Limb (tissue), 2 donors: ENCODE measurements around the gene CHEK2.
"Not testable (repeated sequence)": the region's sequence is repeated elsewhere in the genome, so short reads cannot be mapped to it uniquely, and the experiment has no call there.

Source experiments
- DNase-seq, 2 donors: peaks; one replicate each; pipeline ENCODE4 v3.0.0-alpha.2; 2016; ENCODE audit errors: extremely low spot score in 2 of 2

Gene CHEK2

DNA sequence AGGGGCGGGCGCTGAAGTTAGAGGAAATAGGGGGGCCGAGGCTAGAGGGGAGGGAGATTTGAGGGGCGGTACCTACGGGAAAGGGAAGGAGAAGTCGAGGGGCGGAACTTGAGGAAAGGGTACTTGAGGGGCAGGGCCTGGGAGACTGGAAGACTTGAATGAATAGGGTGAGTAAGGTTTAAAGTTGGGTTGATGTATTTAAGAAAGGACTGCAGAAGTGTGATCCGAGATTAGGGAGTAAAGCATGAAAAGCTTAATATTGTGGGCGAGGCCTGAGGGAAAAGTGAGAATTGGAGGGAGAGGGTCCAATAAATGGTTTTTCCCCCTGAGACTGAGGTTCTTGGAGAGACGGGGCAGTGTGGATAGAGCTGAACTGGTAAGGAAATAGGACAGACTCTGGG is 942 bp upstream of the CHEK2 start:
- no peak for DNase-seq

DNA sequence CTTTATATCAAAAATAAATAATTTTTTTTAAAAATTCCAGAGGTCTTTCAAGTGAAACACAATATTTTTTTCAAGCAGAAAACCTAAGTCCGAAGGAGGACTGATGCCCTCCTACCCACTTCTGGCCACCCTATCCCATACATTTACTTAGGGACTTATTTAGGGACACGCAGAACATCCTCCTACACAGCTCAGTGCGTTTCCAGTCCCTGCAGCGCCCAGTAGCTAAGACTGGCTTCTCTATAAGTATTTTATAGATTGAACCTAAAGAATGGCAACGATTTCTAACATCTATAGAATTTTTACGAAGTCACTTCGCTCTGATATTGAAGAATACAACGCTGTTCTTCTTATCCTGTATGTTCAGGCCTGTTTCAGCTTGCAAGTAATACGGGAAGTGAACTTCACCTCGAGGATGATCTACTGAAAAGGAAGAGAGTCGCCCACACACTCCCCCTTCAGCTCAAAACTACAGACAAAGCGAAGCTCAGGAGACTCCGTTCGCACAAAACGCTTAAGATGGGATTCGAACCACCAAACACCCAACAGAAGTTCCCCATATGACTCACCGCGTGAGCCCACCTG is 328 bp downstream of the CHEK2 start:
- DNase-seq, result no peak

DNA sequence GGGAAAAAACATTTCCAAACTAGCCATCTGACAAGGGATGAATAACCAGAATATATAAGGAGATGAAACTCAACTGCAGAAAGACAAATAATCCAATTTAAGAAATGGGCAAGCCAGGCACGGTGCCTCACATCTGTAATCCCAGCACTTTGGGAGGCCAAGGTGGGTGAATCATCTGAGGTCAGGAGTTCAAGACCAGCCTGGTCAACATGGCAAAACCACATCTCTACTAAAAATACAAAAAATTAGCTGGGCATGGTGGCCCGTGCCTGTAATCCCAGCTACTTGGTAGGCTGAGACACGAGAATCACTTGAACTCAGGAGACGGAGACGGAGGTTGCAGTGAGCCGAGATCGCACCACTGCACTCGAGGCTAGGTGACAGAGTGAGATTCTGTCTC is 2.7 kb downstream of the CHEK2 start:
- DNase-seq, result not testable (repeated sequence)

DNA sequence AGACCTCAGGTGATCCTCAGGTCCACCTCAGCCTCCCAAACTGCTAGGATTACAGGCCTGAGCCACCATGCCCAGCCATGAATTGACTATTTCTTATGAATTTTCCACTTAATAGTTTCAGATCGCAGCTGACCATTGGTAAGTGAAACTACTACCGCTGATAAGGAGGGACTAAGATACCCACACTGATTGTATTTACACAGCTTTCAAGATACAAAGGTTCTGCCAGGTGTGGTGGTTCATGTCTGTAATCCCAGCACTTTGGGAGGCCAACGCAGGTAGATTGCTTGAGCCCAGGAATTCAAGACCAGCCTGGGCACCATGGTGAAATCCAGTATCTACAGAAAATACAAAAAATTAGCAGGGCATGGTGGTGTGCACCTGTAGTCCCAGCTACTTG is 3.9 kb downstream of the CHEK2 start:
- no peak for DNase-seq

DNA sequence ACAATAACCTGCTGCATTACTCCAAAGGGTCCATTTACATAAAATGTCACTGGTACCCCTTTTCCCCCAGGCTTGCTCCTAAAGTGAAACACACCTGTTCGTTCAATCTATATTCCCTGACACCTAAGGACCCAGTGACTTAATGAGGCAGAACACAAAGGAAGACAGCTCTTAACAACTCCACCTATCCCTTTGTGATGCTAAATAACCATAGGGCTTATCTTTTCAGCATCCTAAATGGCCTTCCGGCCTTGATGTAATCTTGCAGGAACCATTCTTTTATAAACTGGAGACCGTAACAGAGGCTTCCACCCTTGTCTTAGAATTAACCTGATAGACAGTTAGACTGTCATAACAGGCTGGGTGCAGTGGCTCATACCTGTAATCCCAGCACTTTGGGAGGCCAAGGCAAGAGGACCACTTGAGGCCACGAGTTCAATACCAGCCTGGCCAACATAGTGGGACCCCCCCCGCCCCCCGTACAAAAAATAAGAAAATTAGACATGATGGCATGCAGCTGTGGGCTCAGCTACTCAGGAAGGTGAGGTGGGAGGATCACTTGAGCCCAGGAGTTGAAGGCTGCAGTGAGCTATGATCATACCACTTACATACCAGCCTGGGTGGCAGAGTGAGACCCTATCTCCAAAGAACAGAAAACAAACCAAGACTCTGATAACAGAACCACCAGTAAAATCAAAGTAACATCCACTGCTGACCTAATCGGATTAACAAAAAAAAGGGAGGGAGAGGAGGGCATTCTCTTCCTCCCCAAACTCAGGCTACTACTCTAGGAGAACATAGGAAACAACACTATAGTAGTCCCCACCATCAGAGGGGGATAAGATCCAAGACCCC is 5.1 kb downstream of the CHEK2 start:
- no peak for DNase-seq

DNA sequence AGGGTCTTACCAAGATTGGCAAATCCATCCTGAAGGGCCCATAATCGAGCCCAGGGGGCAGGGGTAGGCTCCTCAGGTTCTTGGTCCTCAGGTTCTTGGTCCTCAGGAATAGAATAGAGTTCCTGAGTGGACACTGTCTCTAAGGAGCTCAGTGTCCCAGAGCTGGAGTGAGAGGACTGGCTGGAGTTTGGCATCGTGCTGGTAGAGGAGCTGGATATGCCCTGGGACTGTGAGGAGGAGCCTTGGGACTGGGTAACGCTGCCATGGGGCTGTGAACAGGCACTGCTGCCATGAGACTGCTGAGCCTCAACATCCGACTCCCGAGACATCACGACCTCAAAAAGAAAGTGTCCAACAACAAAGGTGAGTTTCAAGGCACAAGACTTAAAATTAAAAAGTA is 7.2 kb downstream of the CHEK2 start:
- no peak for DNase-seq

DNA sequence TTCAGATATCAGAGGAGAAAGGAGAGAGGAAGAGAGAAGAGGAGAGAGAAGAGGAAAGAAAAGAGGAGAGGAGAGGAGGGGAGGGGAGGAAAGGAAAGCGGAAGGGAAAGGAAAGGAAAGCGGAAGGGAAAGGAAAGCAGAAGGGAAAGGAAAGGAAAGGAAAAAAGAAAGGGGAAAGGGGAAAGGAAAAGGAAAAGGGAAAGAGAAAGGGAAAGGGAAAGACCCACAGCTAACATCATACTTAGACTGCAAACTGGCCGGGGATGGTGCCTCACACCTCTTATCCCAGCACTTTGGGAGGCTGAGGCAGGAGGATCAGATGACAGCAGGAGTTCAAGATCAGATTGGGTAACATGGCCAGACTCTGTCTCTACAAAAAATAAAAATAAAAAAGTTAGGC is 11.4 kb downstream of the CHEK2 start:
- no peak for DNase-seq

DNA sequence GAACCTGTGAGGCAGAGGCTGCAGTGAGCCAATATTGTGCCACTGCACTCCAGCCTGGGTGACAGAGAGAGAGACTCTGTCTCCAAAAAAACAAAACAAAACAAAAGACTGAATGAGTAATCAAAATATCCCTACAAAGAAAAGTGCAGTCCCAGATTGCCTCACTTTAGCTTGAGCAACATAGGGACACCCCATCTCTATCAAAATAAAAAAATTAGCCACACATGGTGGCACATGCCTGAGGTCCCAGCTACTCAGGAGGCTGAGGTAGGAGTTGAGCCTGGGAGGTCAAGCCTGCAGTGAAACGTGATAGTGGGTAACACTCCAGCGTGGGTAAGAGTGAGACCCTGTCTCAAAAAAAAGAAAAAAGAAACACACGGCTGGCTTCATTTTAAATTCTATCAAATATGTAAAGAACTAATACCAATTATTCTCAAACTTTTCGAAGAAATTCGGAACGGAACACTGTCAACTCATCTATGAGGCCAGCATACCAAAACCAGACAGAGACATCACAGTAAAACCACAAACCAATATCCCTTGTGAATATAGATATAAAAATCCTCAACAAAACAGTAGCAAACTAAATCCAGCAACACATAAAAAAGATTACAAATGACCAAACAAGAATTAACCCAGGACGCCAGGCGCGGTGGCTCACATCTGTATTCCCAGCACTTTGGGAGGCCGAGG is 12.9 kb downstream of the CHEK2 start:
- no peak for DNase-seq

DNA sequence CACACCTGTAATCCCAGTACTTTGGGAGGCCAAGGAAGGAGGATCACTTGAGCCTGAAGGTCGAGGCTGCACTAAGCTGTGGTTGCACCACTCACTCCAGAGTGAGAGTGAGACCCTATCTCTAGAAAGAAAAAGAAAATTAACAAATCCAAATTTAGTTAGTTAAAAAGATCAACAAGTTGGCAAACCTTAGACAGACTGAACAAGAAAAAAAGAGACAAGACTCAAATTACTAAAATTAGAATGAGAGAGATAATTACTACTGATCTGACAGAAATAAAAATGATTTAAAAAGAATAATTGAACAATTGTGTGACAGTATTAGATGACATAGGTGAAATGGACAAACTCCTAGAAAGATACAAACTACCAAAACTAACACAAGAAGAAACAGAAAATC is 13.6 kb downstream of the CHEK2 start:
- no peak for DNase-seq

DNA sequence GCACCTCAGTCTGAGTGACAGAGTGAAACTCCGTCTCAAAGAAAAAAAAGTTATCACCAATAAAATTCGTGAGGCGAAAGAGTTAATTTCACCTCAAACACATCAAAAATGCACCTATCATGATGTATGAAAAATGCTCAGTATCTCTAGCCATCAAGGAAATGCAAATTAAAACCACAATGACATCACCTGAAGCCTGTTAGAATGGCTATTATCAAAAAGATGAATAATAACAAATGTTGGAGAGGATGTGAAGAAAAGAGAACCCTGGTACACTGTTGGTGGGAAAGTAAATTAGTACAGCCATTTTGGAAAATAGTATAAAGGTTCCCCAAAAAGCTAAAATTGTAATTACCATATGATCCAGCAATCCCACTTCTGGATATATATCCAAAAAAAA is 23.6 kb downstream of the CHEK2 start:
- no peak for DNase-seq

DNA sequence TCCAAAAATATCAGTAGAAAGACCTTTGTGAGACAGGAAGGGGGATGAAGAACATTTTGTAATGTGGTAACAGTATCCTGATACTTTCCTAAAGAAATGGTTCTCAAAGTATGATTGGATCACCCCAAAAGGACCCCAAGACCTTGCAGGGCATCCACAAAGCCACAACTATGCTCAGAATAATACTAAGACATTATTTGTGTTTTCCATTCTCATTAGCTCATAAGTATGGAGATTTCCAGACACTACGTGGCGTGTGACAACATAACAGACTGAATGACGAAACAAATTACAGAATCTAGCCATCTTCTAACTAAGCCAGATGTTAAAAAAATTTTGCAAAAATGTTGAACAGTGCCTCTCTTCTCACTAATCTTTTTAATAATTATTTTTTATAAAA is 24.9 kb downstream of the CHEK2 start:
- no peak for DNase-seq

DNA sequence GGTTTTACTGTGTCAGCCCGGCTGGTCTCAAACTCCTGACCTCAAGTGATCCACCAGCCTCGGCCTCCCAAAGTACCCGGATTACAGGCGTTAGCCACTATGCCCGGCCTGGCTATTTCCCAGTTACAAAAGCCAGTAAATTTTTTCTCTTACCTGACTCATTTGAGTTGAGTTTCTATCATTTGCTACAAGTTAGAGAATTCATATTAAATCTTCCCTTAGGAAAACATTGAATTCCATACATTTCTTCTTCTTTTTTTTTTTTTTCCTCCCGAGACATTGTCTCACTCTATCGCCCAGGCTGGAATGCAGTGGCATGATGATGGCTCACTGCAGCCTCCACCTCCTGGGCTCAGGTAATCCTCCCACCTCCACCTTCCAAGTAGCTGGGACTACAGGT is 26.0 kb downstream of the CHEK2 start:
- DNase-seq, result no peak

DNA sequence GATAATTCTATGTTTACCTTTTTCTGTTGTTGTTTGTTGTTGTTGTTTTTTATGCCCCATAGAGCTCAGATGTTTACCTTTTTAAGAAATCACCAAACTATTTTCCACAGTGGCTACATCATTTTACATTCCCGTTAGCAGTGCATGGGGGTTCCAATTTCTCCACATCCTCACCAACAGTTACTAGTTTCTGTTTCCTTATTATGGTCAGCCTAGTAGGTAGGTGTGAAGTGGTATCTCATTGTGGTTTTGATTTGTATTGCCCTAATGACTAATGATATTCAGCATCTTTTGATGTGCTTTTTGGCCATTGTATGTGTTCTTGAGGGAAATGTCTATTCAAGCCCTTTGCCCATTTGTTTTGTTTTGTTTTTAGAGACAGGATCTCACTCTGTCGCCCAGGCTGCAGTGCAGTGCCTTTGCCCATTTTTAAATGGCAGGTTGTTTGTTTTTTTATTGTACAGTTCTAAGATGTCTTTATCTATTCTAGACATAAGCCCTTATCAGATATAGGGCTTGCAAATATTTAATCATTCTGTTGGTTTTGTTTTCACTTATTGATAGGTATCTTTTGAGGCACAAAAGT is 27.5 kb downstream of the CHEK2 start:
- no peak for DNase-seq

DNA sequence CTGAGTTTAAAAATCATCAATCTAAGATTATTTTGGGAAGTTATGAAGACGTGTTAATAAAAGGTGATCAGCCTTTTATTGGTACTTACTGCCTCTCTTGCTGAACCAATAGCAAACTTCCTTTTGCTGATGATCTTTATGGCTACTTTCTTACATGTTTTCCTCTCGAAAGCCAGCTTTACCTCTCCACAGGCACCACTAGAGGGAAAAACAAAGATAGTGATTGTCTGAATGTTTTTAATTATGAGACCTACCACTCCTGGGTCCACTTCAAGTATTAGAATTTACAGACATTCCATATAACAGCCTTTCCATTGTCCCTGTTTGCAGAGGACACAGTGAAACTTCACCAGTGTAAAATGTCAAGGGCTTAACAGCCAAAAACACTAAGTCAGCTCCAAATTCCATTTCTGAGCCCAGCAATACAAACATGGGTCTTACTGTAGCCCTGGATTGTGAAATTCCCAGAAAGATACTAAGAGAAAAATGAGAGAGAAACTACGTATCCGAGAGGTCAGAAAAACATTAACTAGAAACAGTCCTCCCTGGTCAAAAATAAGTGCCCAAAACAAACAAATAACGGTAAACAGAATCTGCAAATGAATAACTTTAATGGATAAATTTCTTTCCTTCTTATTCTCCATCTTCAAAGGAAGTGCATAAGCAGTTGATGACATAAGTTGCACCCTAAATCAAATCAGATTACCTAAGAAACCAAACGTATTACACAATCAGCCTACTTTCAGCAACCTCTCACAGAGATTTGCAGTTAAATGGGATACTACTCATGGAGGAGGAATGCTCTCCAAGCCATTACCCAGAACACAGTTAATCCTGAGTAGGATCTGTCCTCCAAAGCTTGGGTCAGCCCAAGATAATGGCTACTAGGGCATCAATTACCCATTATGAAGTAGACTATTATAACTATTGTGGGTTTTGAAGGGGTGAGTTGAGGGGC is 29.5 kb downstream of the CHEK2 start:
- peak in 1 of 2 donors; percentile 6 for DNase-seq

DNA sequence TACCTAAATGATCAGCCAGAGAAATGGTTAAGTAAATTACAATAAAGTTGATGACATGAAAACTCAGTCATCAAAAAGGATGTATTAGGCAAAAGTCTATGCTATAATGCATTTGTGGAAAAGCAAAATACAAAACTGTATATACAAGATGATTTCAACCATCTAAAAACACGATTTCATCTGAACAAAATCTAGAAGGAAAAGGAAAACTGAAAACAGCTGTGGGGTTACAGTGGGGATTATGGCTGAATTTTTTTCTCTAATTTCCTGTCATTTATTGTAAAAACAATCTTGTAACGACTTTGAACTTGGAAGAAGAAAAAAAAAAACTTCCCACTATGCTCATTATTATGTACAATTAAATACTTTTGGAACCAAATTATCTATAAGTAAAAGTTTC is 30.3 kb downstream of the CHEK2 start:
- peak in 1 of 2 donors; percentile 5 for DNase-seq

DNA sequence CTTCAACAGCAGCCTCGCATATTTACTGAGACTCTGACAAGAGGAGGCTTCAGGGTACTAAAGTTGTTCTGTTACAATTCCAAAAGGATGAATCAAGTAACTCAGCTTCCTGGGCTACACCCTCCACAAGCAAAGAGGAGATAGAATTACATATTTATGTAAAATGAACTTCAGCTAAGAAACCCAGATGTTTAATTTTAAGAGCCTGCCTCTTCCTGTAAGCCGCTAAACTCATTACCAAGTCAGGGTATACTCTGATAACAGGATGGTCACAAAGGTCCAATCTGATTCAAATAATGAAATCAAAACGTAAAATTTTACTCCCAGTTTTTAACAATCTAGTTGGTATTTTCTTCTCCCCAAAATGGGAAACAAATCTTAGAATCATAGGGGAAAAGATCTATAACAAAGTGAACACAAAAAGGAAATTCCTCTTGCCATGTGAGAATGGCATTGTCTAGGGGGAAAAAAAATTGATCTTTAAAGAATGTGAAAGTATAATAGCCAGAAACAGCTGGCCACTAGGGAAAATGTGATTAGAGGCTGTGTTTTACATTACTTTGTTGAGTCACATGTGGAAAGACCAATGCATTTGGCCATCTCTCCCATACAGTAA is 30.9 kb downstream of the CHEK2 start:
- DNase-seq, result peak in 1 of 2 donors; percentile 60

DNA sequence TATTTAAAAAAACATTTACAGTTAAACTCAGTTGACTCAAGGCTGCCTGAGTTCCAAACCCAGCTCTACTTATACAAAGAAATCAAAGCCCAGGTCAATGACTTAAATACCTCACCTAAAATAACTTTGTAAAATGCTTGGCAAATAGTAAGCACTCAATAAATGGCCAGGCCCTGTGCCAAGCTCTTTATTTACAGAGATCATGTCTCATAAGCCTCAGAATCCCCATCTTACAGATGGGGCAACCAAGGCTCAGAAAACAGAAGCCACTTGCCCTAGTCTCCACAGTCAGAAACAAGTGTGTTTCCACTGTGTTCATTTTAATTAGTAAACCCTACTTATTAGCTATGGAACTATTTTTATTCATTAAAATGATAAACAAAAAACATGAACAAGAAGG is 31.5 kb downstream of the CHEK2 start:
- DNase-seq, result no peak

DNA sequence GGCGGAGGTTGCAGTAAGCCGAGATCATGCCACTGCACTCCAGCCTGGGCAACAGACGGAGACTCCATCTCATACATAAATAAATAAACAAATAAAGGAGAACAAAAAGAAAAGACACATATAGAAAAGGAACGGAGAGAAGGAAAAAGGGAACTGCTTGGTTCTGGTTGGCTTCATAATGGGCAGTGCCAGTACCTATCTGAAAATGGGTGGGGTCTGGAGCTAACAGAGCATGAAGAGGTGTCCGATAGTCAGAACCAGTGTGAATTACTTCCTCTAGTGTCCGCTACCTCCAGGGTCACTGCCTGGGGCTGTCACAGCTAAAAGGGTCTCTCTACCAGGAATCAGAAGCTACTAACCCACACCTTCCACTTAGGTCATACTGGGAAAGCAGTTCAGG is 34.8 kb downstream of the CHEK2 start:
- DNase-seq, result no peak

DNA sequence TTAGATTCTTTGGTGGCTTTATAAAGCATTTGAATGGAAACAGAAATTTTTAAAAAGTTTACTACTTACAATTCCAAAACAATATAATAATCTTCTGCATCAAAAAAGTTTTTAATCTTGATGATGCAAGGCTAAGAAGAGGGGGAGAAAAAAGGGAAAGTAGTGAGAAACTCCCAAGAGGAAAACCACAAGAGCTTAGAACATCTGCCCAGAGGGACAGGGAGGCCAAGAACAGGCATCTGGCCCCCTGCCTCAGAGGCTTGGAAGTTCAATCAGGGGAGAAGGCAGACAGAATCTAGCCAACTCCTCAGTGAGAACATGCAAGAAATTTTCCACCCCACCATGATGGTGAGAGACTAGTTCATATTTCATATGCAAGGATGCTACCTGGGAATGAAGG is 38.2 kb downstream of the CHEK2 start:
- DNase-seq, result no peak

DNA sequence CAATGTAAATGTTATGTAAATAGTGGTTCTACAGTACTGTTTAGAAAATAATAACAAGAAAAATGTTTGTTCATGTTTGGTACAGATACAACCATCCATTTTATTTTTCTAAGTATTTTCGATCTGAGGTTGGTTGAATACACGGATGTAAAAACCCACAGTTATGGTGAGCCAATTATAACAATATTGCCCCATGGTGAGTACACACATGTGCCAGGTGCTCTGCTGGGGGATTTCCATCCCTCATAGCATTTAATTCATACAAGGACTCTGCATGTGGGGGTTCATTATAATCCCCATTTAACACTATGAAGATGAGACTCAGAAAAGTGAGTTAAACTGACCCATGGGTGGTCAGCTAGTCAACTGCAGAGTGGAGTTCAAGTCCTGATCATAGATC is 38.7 kb downstream of the CHEK2 start:
- no peak for DNase-seq
